Natural killer cell (primary cell): ENCODE measurements around the gene SLC26A3. TPM values are rescaled to one million over a fixed set of nuclear protein-coding genes. Genes with fewer than 3 reads are reported as not detected.

Experiments used
- ATAC-seq, 3 donors: fragments of 150-1000 bp in 2 of 3; fragments of 200-7000 bp in 1 of 3; cut with Tn5 transposase; 1 replicate in 1 of 3; 2 replicates in 2 of 3; pipeline ENCODE4 v1.10.0; 2021; ENCODE audit warnings: mild to moderate bottlenecking in 2 of 3, moderate library complexity in 2 of 3
- DNase-seq, 2 donors: peaks; one replicate each; pipeline versions ENCODE4 v3.0.0 to v3.0.0-alpha.2; 2013 to 2021; ENCODE audit warnings: mixed read lengths in 1 of 2
- H3K27ac ChIP-seq: one replicate; pipeline ENCODE4 v1.5.1; 2013; ENCODE audit warnings: mild to moderate bottlenecking, low read length
- H3K27me3 ChIP-seq: one replicate; pipeline ENCODE4 v1.6.1; 2013; ENCODE audit warnings: low read length; ENCODE audit not compliant: control insufficient read depth, insufficient read depth
- H3K36me3 ChIP-seq: one replicate; pipeline ENCODE4 v1.6.1; 2013; ENCODE audit warnings: low read length; ENCODE audit not compliant: control insufficient read depth, insufficient read depth
- H3K4me1 ChIP-seq: one replicate; pipeline ENCODE4 v1.6.1; 2013; ENCODE audit warnings: low read length; ENCODE audit not compliant: control insufficient read depth, insufficient read depth
- H3K4me3 ChIP-seq: one replicate; pipeline ENCODE4 v1.5.1; 2013; ENCODE audit warnings: low read length
- H3K9me3 ChIP-seq: one replicate; pipeline ENCODE4 v1.6.1; 2013; ENCODE audit warnings: low read length; ENCODE audit not compliant: control insufficient read depth, insufficient read depth
- H3K27ac Mint-ChIP-seq, 2 donors: one replicate each; pipeline ENCODE4 v1.8.0; 2022; ENCODE audit warnings: mild to moderate bottlenecking in 2 of 2, mixed read lengths in 2 of 2, moderate library complexity in 1 of 2
- H3K27me3 Mint-ChIP-seq, 2 donors: one replicate each; pipeline ENCODE4 v1.8.0; 2022; ENCODE audit warnings: low read depth in 2 of 2, mixed read lengths in 2 of 2
- H3K36me3 Mint-ChIP-seq: one replicate; pipeline ENCODE4 v1.8.0; 2022; ENCODE audit warnings: mixed read lengths
- H3K4me1 Mint-ChIP-seq, 2 donors: one replicate each; pipeline ENCODE4 v1.8.0; 2022; ENCODE audit warnings: mixed read lengths in 2 of 2
- H3K4me3 Mint-ChIP-seq: one replicate; pipeline ENCODE4 v1.8.0; 2022; ENCODE audit warnings: mild to moderate bottlenecking, moderate library complexity, mixed read lengths
- H3K9me3 Mint-ChIP-seq, 2 donors: one replicate each; pipeline ENCODE4 v1.8.0; 2022; ENCODE audit warnings: mixed read lengths in 2 of 2
- CTCF ChIP-seq: fragments of 200-600 bp; IDR thresholded peaks from one replicate; pipeline ENCODE4 v1.8.0; 2022; ENCODE audit warnings: antibody characterized with exemption
- WGBS: methylation state at CpG from one replicate; pipeline ENCODE4 v1.1.7; 2013; ENCODE audit warnings: missing lambda C conversion rate; ENCODE audit not compliant: insufficient coverage; 5-methylcytosine and 5-hydroxymethylcytosine counted together
- intact Hi-C: fragments of 100-400 bp; cut with micrococcal nuclease; formaldehyde crosslinking; loops from one replicate; pipeline ENCODE4 v1.14.2; 2022
- total RNA-seq, 4 donors: library from RNA; stranded (reverse); fragments of 120-200 nt in 1 of 4; gene quantifications; one replicate each; pipeline versions ENCODE4 v1.2.3 to v1.2.4, GENCODE V29; 2013 to 2022

SLC26A3 gene
- total RNA-seq, 3 donors from 2014 or later (not counting 1 experiment from before 2014, with no cell fraction given), result not detected

- peak in 1 of 2 donors; percentile 23 for DNase-seq
- Mint-ChIP-seq H3K9me3 (no peaks in the 10 kb centered on the region), H3K27me3 (no peaks in the 10 kb centered on the region), H3K27ac (peak overlapping the region in 1 of 2 donors; percentile 13), H3K4me1 (peaks cover 24 to 31% of the 10 kb centered on the region in 2 donors), H3K36me3 (peaks cover 31% of the 10 kb centered on the region), H3K4me3 (no peak overlapping the region)
- TF ChIP-seq CTCF, result no peak
- H3K4me3 ChIP-seq, result no peak overlapping the region
- H3K27me3 ChIP-seq, result no peaks in the 10 kb centered on the region
- H3K9me3 ChIP-seq, result no peaks in the 10 kb centered on the region
- H3K36me3 ChIP-seq, result peaks cover 91% of the 10 kb centered on the region
- ATAC-seq, result no peak
- no peak overlapping the region for H3K27ac ChIP-seq
- intact Hi-C loops, result no loop called here
- WGBS, result 88% methylated on average over 1 of the region's 2 CpGs
- H3K4me1 ChIP-seq, result no peaks in the 10 kb centered on the region
These were observed 48.4 kb downstream of the SLC26A3 start for GRCh38 chr7:107754642-107755041.

- Histone ChIP-seq H3K27ac (no peak overlapping the region), H3K9me3 (no peaks in the 10 kb centered on the region), H3K36me3 (peaks cover 64% of the 10 kb centered on the region), H3K4me1 (no peaks in the 10 kb centered on the region), H3K27me3 (no peaks in the 10 kb centered on the region), H3K4me3 (no peak overlapping the region)
- H3K9me3 Mint-ChIP-seq, result no peaks in the 10 kb centered on the region
- H3K4me3 Mint-ChIP-seq, result no peak overlapping the region
- TF ChIP-seq CTCF, result no peak
- WGBS, result 99% methylated on average over 6 of the region's 7 CpGs
- ATAC-seq, result no peak
- H3K27ac Mint-ChIP-seq, result peak overlapping the region in 1 of 2 donors; percentile 22
- H3K4me1 Mint-ChIP-seq, result peaks cover 29 to 32% of the 10 kb centered on the region in 2 donors
- peaks cover 14% of the 10 kb centered on the region for H3K36me3 Mint-ChIP-seq
- intact Hi-C loops, result no loop called here
- no peaks in the 10 kb centered on the region for H3K27me3 Mint-ChIP-seq
- DNase-seq, result no peak
These were observed 51.9 kb downstream of the SLC26A3 start for GRCh38 chr7:107751113-107751512.

- Mint-ChIP-seq H3K27me3 (no peaks in the 10 kb centered on the region), H3K4me1 (peaks cover 49 to 55% of the 10 kb centered on the region in 2 donors), H3K9me3 (no peaks in the 10 kb centered on the region), H3K36me3 (peaks cover 6% of the 10 kb centered on the region), H3K4me3 (peak overlapping the region; percentile 96), H3K27ac (peak overlapping the region; percentile 100)
- Histone ChIP-seq H3K27ac (peak overlapping the region; percentile 12), H3K4me3 (no peak overlapping the region), H3K27me3 (no peaks in the 10 kb centered on the region), H3K9me3 (no peaks in the 10 kb centered on the region), H3K4me1 (peaks cover 15% of the 10 kb centered on the region), H3K36me3 (peaks cover 18% of the 10 kb centered on the region)
- no peak for DNase-seq
- intact Hi-C loops, result loop anchor here (10.0 kb wide), 2 partner anchors 881 to 1461 kb away; partner anchors contain the start of genes NAMPT and PIK3CG
- no peak for TF ChIP-seq CTCF
- no peak for ATAC-seq
- WGBS, result 100% methylated on average over 2 of the region's 3 CpGs
These were observed 57.0 kb downstream of the SLC26A3 start for GRCh38 chr7:107746006-107746405.

GRCh38 chr7:107744345-107744750 is 58.7 kb downstream of the SLC26A3 start:
- peak overlapping the region; percentile 81 for H3K4me3 ChIP-seq
- peak overlapping the region; percentile 100 for H3K27ac Mint-ChIP-seq
- TF ChIP-seq CTCF, result no peak
- intact Hi-C loops, result loop anchor here (2.0 to 10.0 kb wide), 4 partner anchors 783 to 1460 kb away; partner anchors contain the start of genes DNAJB9, NAMPT, PIK3CG and PNPLA8
- DNase-seq, result no peak
- no peaks in the 10 kb centered on the region for H3K36me3 Mint-ChIP-seq
- H3K9me3 Mint-ChIP-seq, result no peaks in the 10 kb centered on the region
- H3K4me3 Mint-ChIP-seq, result peak overlapping the region; percentile 96
- peaks cover 42 to 48% of the 10 kb centered on the region in 2 donors for H3K4me1 Mint-ChIP-seq
- peak overlapping the region; percentile 99 for H3K27ac ChIP-seq
- H3K27me3 ChIP-seq, result no peaks in the 10 kb centered on the region
- peaks cover 15% of the 10 kb centered on the region for H3K4me1 ChIP-seq
- no peaks in the 10 kb centered on the region for H3K9me3 ChIP-seq
- ATAC-seq, result peak; percentile 26 to 50 (median 32)
- peaks cover 6% of the 10 kb centered on the region for H3K36me3 ChIP-seq
- H3K27me3 Mint-ChIP-seq, result no peaks in the 10 kb centered on the region
- WGBS, result 0% methylated on average over 21 of the region's 22 CpGs
